Endometrial microvascular endothelial cells (primary cell): ENCODE results near the gene MCRIP1. TPM values are rescaled to one million over a fixed set of nuclear protein-coding genes. Genes with fewer than 3 reads are reported as not detected.
"Not testable (repeated sequence)": the region's sequence is repeated elsewhere in the genome, so short reads cannot be mapped to it uniquely, and the experiment has no call there.

Experiments
- in situ Hi-C: cut with HindIII; loops from 2 replicates; pipeline ENCODE4 v1.10.0; 2017; ENCODE audit warnings: low sequenced_read_pairs, low pct_unique_long_range_greater_than_20kb; ENCODE audit errors: inconsistent ontology term
- total RNA-seq: library from RNA; depleted of rRNA; stranded (reverse); fragments of >200 nt; gene quantifications from one replicate; pipeline ENCODE4 v1.2.3, GENCODE V29; 2015; ENCODE audit errors: inconsistent ontology term

MCRIP1 gene
- total RNA-seq, 1 donor from 2014 or later = 97.0 TPM

DNA sequence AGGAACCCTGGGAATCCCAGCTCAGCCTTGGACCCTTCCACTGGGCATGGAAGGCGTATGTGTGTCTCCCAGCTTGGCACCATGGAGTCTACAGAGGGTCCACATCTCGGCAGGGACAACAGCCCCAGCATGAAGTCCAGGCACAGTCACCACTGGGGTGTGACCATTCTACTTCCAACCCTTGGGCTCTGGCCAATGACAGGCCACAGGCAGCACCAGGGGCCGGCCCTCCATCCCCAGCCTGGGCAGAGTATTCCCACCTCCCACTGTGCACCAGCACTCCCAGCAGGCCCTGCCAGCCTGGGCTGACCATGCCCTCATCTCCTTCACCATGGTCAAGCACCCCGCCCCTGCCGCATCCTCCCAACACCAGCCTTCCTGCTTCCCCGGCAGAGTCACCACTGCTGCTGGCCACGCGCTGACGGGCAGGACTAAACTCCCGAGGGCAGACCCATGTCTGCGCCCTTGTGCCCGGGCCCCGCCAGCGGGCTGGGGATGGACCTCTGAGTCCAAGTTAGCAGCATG lies 11.3 kb upstream of the MCRIP1 start:
- in situ Hi-C loops = no loop called here

DNA sequence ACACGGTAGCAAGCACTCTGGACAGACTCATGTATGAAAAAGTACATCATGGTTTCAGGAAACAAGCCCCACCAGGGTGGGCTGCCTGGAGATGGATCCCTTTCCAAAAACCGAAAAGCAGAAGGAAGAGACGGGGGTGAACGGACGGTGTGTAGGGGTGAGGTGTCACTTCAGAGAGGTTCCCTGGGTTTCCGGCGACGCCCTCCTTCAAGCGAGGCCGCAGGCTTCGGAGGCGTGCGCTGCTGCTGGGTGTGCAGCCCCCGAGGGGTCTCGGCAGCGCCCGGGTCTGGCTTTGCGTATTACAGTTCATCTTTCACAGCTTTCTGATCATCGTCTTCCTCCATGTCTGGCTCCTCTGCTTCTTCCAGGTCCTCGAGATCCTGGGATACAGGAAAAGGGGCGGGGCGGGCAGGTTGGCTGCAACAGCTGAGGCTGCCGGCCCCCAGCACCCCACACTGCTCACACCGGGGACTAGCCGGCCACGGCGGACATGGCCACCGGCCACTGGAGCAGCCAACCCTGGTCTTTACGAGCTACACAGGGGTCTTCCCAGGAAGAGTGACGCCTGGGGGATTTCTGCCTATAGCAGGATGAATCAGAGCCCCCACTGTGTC lies 10.7 kb upstream of the MCRIP1 start:
- in situ Hi-C loops = no loop called here

DNA sequence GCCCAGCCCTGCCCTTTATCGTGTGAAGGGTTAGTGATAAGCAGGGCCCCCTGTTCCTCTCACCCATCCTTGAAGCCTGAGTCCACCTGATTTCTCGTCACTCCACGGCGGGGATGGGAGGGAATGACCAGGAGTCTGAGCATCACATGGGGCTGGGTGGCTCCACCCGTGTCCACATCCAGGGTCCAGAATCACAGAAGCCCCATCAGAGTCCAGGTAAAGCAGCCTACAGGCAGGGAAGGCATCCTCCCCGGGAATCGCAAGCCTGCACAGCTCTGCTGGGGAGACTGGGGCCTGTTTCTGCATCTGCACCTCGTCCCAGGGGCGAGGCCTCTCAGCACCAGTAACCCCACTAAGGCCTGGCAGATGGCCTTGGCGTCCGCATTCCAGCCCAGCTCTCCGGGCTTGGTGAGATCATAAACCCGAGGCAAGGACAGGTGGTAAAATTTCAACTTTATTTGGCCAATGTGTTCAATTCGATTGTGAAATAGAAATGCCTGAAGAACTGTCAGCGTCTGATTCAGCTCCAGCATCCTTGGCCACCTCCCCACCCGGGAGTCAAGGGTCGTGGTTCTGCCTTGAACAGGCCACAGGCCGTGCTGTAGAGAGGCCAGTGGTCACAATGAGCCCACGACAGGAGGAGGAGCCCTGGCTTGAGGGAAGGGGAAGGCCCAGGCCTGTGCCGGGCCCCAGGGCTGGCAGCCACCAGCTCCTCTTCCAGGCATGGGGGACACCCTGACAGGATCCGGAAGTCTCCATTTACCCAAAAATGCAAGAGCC lies 9.8 kb upstream of the MCRIP1 start:
- in situ Hi-C loops = no loop called here

GRCh38 chr17:81842378-81842724 lies 9.3 kb upstream of the MCRIP1 start:
- in situ Hi-C loops = no loop called here

GRCh38 chr17:81841866-81842265 lies 8.8 kb upstream of the MCRIP1 start:
- in situ Hi-C loops = no loop called here

DNA sequence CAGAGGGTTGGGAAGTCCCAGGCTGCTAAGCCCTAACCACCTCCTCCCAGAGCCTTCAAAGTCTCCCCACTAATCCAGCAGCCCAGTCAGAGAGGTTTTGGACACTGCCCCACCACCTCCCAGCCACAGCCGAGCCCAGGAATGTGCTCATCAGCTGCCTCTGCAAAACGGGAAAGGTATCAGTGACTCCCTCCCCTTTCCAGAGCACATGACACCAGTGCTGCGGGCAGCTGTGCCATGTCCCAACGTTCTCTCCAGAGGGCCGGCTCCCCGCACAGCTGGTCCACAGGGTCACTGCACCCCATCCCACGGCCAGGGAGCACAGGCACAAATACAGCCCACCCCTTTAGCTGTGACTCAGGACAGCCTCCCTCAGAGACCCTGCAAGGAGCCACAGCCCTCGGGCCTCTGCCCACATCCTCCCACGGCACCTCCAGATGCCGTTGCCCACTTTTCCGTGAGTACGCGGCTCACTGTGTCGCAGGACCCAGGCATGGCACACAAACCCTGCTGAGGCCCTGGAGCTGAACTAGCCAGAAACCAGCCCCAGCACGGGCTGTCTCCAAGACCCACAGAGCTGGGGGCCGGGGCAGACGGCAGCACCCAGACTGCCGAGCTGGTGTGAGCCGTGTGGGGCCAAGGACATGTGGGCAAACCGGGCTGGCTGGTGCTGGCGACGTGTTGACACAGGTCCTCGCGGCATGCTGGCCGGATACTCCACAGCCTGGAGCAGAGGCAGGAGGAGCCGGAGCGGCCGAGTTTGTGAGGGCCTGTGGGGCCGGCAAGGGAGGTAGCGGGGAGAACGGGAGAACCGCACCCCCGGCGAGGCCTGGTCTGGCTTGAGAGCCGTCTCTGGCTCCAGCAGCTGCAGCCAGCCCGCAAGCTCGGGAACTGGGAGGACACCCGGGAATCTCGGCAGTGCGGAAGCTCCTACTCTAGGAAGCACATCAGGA lies 8.0 kb upstream of the MCRIP1 start:
- in situ Hi-C loops = no loop called here

GRCh38 chr17:81840059-81840458 lies 7.0 kb upstream of the MCRIP1 start:
- in situ Hi-C loops = not testable (repeated sequence)

DNA sequence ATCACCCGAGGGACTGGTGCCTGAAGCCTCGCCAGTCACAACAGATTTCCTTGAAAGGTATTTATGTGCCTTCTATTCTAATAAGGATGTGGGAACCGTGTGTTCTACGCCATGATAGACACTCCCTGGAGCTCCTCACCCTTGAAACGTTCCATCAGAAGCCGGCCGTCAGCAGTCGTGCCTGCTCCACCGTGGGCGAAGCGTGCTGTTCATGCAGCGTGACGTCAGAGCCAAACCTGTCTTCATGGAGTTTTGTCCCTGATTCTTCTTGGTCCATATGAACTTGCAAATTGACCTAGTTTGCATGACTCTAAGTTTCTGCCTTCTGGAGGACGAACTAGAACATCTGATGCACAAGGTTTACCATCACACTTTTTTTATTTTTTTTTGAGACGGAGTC lies 6.2 kb upstream of the MCRIP1 start:
- in situ Hi-C loops = no loop called here

- in situ Hi-C loops = no loop called here
Measured at GRCh38 chr17:81838753-81839255, 5.7 kb upstream of the MCRIP1 start.

DNA sequence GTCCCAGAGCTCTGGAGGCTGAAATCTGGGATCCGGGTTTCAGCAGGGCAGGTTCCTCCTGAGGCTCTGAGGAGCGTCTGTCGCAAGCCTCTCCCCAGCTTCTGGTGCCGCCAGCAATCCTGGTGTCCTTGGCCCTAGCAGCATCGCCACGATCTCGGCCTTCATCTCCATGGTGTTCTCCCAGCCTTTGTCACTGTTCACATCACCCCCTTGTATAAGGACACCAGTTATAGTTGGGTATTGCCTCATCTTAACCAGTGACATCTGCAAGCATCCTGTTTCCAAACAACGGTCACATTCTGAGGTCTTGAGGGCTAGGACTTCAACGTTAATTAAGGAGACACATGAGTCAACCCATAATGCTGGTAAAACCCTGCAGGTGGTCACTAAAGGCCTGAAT lies 4.5 kb upstream of the MCRIP1 start:
- in situ Hi-C loops = no loop called here

- in situ Hi-C loops = no loop called here
Measured at GRCh38 chr17:81834831-81835267, 1.8 kb upstream of the MCRIP1 start, which contains the start of gene PPP1R27. PPP1R27 (minus strand) TSS chr17:81835050; CDS start chr17:81834953, 97 bp downstream.

- in situ Hi-C loops = no loop called here
Measured at GRCh38 chr17:81833921-81834830, 1.1 kb upstream of the MCRIP1 start.

- in situ Hi-C loops = no loop called here
Measured at GRCh38 chr17:81832608-81833159, 407 bp downstream of the MCRIP1 start.

DNA sequence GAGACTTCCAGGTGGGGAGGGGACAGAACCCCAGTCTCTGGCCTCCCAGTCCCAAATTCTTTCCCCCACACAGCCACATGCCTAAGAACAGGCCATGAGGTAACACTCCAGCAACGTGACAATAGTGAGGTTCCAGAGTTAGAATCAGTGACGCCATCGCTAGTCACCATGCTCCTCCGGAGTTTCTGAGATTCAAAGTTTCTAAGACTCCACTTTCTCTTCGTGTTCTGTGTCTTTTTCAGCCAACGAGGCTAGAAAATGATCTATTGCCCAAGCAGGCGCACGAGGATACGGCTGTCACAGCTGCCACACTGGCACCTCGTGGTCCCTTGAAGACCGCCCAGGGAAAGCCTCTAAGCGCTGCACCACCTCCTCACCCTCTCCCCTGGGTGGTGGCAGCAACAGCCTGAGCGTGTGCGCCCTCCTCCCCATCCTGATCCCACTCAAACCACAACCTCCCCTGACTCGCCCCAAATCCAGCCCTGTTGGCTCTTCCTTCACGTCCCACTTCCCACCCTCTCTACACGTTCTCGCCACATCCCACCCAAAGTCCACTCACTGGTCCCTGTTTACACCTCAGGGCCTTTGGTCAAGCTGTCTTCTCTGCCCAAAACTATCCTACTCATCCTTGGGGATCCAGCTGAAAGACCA lies 1.0 kb downstream of the MCRIP1 start:
- in situ Hi-C loops = no loop called here

GRCh38 chr17:81831563-81831956 lies 1.5 kb downstream of the MCRIP1 start:
- in situ Hi-C loops = no loop called here

GRCh38 chr17:81829858-81830257 lies 3.2 kb downstream of the MCRIP1 start:
- in situ Hi-C loops = no loop called here

- in situ Hi-C loops = no loop called here
Measured at GRCh38 chr17:81828656-81829055, 4.4 kb downstream of the MCRIP1 start.
